Endodermal cell (in vitro differentiated cells): ENCODE measurements around the gene AQP5. TPM values are rescaled to one million over a fixed set of nuclear protein-coding genes. Genes with fewer than 3 reads are reported as not detected.

Source experiments
- DNase-seq: peaks from one replicate; pipeline ENCODE4 v3.0.0-alpha.2; 2017
- H3K27ac ChIP-seq: 2 replicates; pipeline ENCODE4 v1.5.1; 2013; ENCODE audit warnings: mild to moderate bottlenecking, low read depth, low read length, moderate library complexity
- H3K27me3 ChIP-seq: 2 replicates; pipeline ENCODE4 v1.6.1; 2013; ENCODE audit warnings: mild to moderate bottlenecking, low read length, moderate library complexity; ENCODE audit not compliant: insufficient read depth, control insufficient read depth, poor library complexity, severe bottlenecking
- H3K36me3 ChIP-seq: 2 replicates; pipeline ENCODE4 v1.7.0; 2013; ENCODE audit warnings: mild to moderate bottlenecking, low read length, moderate library complexity; ENCODE audit not compliant: control insufficient read depth, insufficient read depth
- H3K4me1 ChIP-seq: one replicate; pipeline ENCODE4 v1.7.0; 2013; ENCODE audit warnings: low read length; ENCODE audit not compliant: control insufficient read depth, insufficient read depth
- H3K4me3 ChIP-seq: 2 replicates; pipeline ENCODE4 v1.5.1; 2013; ENCODE audit warnings: mild to moderate bottlenecking, low read length, moderate library complexity
- H3K9ac ChIP-seq: 2 replicates; pipeline ENCODE4 v1.6.1; 2013; ENCODE audit warnings: mild to moderate bottlenecking, low read length, moderate library complexity; ENCODE audit not compliant: poor library complexity, severe bottlenecking; ENCODE audit errors: extremely low read depth
- H3K9me3 ChIP-seq: 2 replicates; pipeline ENCODE4 v1.6.1; 2013; ENCODE audit warnings: mild to moderate bottlenecking, low read length, moderate library complexity; ENCODE audit not compliant: control insufficient read depth
- H3K27ac Mint-ChIP-seq: 2 replicates; pipeline ENCODE4 v1.8.0; 2020; ENCODE audit warnings: mixed read lengths
- H3K27me3 Mint-ChIP-seq: 2 replicates; pipeline ENCODE4 v1.8.0; 2021; ENCODE audit warnings: mild to moderate bottlenecking, mixed read lengths; ENCODE audit not compliant: insufficient read depth
- H3K36me3 Mint-ChIP-seq: 2 replicates; pipeline ENCODE4 v1.8.0; 2020; ENCODE audit warnings: low read depth, mixed read lengths
- H3K4me1 Mint-ChIP-seq: 2 replicates; pipeline ENCODE4 v1.8.0; 2020; ENCODE audit warnings: mixed read lengths
- H3K4me3 Mint-ChIP-seq: 2 replicates; pipeline ENCODE4 v1.8.0; 2020; ENCODE audit warnings: mild to moderate bottlenecking, moderate library complexity, mixed read lengths
- H3K9me3 Mint-ChIP-seq: 2 replicates; pipeline ENCODE4 v1.8.0; 2020; ENCODE audit warnings: mild to moderate bottlenecking, mixed read lengths
- CTCF ChIP-seq: fragments of 200-600 bp; sonication (generic); conservative IDR thresholded peaks from 2 replicates; pipeline ENCODE4 v1.5.0; 2021; ENCODE audit warnings: antibody characterized with exemption, mild to moderate bottlenecking
- WGBS, 2 experiments: methylation state at CpG; one replicate each; pipeline versions ENCODE4 v1.1.5 to v1.1.7; 2013; ENCODE audit warnings: missing lambda C conversion rate in 2 of 2, mixed read lengths in 1 of 2; ENCODE audit not compliant: insufficient coverage in 1 of 2, insufficient read length in 1 of 2; 5-methylcytosine and 5-hydroxymethylcytosine counted together
- total RNA-seq, 2 donors: library from RNA; stranded (reverse); fragmentation: NEBNext Ultra II Directional in 1 of 2; extraction: Animal tissue kit (Norgen Biotek cat#: 25700) in 1 of 2; gene quantifications; 2 replicates in 1 of 2; 3 replicates in 1 of 2; pipeline ENCODE4 v1.2.1, GENCODE V29; 2021

AQP5 gene
- total RNA-seq, 2 donors from 2014 or later: 0.62 to 0.77 TPM

- H3K9ac ChIP-seq: no peak overlapping the region
- peaks cover 6% of the 10 kb centered on the region for H3K4me1 ChIP-seq
- Mint-ChIP-seq H3K27ac (no peak overlapping the region), H3K27me3 (peaks cover 86% of the 10 kb centered on the region), H3K4me3 (no peak overlapping the region), H3K36me3 (no peaks in the 10 kb centered on the region), H3K4me1 (peaks cover 17% of the 10 kb centered on the region), H3K9me3 (no peaks in the 10 kb centered on the region)
- TF ChIP-seq CTCF: no peak
- no peak overlapping the region for H3K27ac ChIP-seq
- 90 to 96% methylated on average over 3 to 5 of the region's 5 CpGs for WGBS, 2 experiments
- no peak overlapping the region for H3K4me3 ChIP-seq
- no peaks in the 10 kb centered on the region for H3K9me3 ChIP-seq
- peak; percentile 37 for DNase-seq
- no peaks in the 10 kb centered on the region for H3K36me3 ChIP-seq
- peaks cover 57% of the 10 kb centered on the region for H3K27me3 ChIP-seq
These were observed 17.6 kb upstream of the AQP5 start for GRCh38 chr12:49944046-49944445.

- TF ChIP-seq CTCF: no peak
- Histone ChIP-seq H3K9ac (no peak overlapping the region), H3K4me1 (peaks cover under 1% of the 10 kb centered on the region), H3K27ac (no peak overlapping the region), H3K4me3 (no peak overlapping the region), H3K9me3 (no peaks in the 10 kb centered on the region), H3K36me3 (no peaks in the 10 kb centered on the region), H3K27me3 (peaks cover 64% of the 10 kb centered on the region)
- peaks cover 90% of the 10 kb centered on the region for H3K27me3 Mint-ChIP-seq
- H3K36me3 Mint-ChIP-seq: no peaks in the 10 kb centered on the region
- H3K27ac Mint-ChIP-seq: no peak overlapping the region
- DNase-seq: no peak
- H3K9me3 Mint-ChIP-seq: no peaks in the 10 kb centered on the region
- WGBS, 2 experiments: 93 to 100% methylated on average over 1 to 3 of the region's 3 CpGs
- peaks cover 17% of the 10 kb centered on the region for H3K4me1 Mint-ChIP-seq
- no peak overlapping the region for H3K4me3 Mint-ChIP-seq
These were observed 17.0 kb upstream of the AQP5 start for GRCh38 chr12:49944718-49945117.

GRCh38 chr12:49945394-49946080 lies 16.1 kb upstream of the AQP5 start:
- no peaks in the 10 kb centered on the region for H3K36me3 Mint-ChIP-seq
- Histone ChIP-seq H3K36me3 (no peaks in the 10 kb centered on the region), H3K4me3 (peak overlapping the region; percentile 70), H3K27ac (no peak overlapping the region), H3K4me1 (no peaks in the 10 kb centered on the region), H3K27me3 (peaks cover 66% of the 10 kb centered on the region), H3K9me3 (no peaks in the 10 kb centered on the region), H3K9ac (no peak overlapping the region)
- 13 to 21% methylated on average over 11 to 28 of the region's 28 CpGs for WGBS, 2 experiments
- H3K4me1 Mint-ChIP-seq: peaks cover 17% of the 10 kb centered on the region
- no peaks in the 10 kb centered on the region for H3K9me3 Mint-ChIP-seq
- peak; percentile 97 for TF ChIP-seq CTCF
- peak overlapping the region; percentile 42 for H3K4me3 Mint-ChIP-seq
- no peak overlapping the region for H3K27ac Mint-ChIP-seq
- peaks cover 96% of the 10 kb centered on the region for H3K27me3 Mint-ChIP-seq
- peak; percentile 99 for DNase-seq
